Hepatocyte (in vitro differentiated cells): Measurements from ENCODE around the gene GTF3C1. TPM values are rescaled to one million over a fixed set of nuclear protein-coding genes. Genes with fewer than 3 reads are reported as not detected.

Experiments
- DNase-seq: peaks from one replicate; pipeline ENCODE4 v3.0.0-alpha.2; 2016; ENCODE audit warnings: low spot score
- H2AFZ ChIP-seq: fragments of 200-600 bp; sonication (generic); 2 replicates; pipeline ENCODE4 v1.6.0; 2016; ENCODE audit warnings: antibody characterized with exemption, mild to moderate bottlenecking
- H3K27ac ChIP-seq: fragments of 200-600 bp; sonication (generic); 2 replicates; pipeline ENCODE4 v1.5.1; 2016; ENCODE audit warnings: mild to moderate bottlenecking
- H3K27me3 ChIP-seq: fragments of 200-600 bp; sonication (generic); 2 replicates; pipeline ENCODE4 v1.6.1; 2016
- H3K36me3 ChIP-seq: fragments of 200-600 bp; sonication (generic); replicated peaks from 2 replicates; pipeline ENCODE4 v1.5.1; 2016; ENCODE audit warnings: low read depth; ENCODE audit not compliant: insufficient read depth
- H3K4me1 ChIP-seq: fragments of 200-600 bp; sonication (generic); 2 replicates; pipeline ENCODE4 v1.5.1; 2016; ENCODE audit warnings: mild to moderate bottlenecking, moderate library complexity; ENCODE audit not compliant: insufficient read depth
- H3K4me2 ChIP-seq: fragments of 200-600 bp; sonication (generic); 2 replicates; pipeline ENCODE4 v1.6.0; 2016
- H3K4me3 ChIP-seq: fragments of 200-600 bp; sonication (generic); 2 replicates; pipeline ENCODE4 v1.5.1; 2016; ENCODE audit warnings: mild to moderate bottlenecking
- H3K79me2 ChIP-seq: fragments of 200-600 bp; sonication (generic); 2 replicates; pipeline ENCODE4 v1.6.0; 2017; ENCODE audit warnings: mild to moderate bottlenecking
- H3K9me2 ChIP-seq: fragments of 200-600 bp; sonication (generic); replicated peaks from 2 replicates; pipeline ENCODE4 v1.6.0; 2017; ENCODE audit warnings: mild to moderate bottlenecking; ENCODE audit not compliant: insufficient read depth
- H3K9me3 ChIP-seq: fragments of 200-600 bp; sonication (generic); 2 replicates; pipeline ENCODE4 v1.5.1; 2016; ENCODE audit warnings: low read depth, mild to moderate bottlenecking
- H4K20me1 ChIP-seq: fragments of 200-600 bp; sonication (generic); 2 replicates; pipeline ENCODE4 v1.6.0; 2016; ENCODE audit warnings: mild to moderate bottlenecking; ENCODE audit not compliant: insufficient read depth, poor library complexity, severe bottlenecking
- EZH2 ChIP-seq: fragments of 200-600 bp; sonication (generic); IDR thresholded peaks from 2 replicates; pipeline ENCODE4 v1.6.1; 2016; ENCODE audit warnings: antibody characterized with exemption, mild to moderate bottlenecking, borderline replicate concordance
- EZH2phosphoT487 ChIP-seq: fragments of 200-600 bp; sonication (generic); IDR thresholded peaks from one replicate; pipeline ENCODE4 v1.6.1; 2018; ENCODE audit warnings: antibody characterized with exemption, mild to moderate bottlenecking, low read depth, moderate library complexity; ENCODE audit not compliant: unreplicated experiment, severe bottlenecking
- WGBS: methylation state at CpG from one replicate; pipeline ENCODE4 v1.1.6; 2016; ENCODE audit warnings: low lambda C conversion rate; ENCODE audit errors: missing lambda C conversion rate; 5-methylcytosine and 5-hydroxymethylcytosine counted together
- polyA plus RNA-seq: library from polyadenylated mRNA; unstranded; fragments of >200 nt; fragmentation: Nextera tagmentation; extraction: Ambion mirVana; gene quantifications from 2 replicates; pipeline ENCODE4 v1.2.1, GENCODE V29; 2016
- total RNA-seq: library from RNA; depleted of rRNA; stranded (reverse); fragments of >200 nt; gene quantifications from 2 replicates; pipeline ENCODE4 v1.2.3, GENCODE V29; 2014
- TF ChIP-seq, protein P1 (sequence below): fragments of 200-600 bp; sonication (generic); IDR thresholded peaks from 2 replicates; pipeline ENCODE4 v1.5.1; 2016; ENCODE audit warnings: antibody characterized with exemption, mild to moderate bottlenecking; ENCODE audit not compliant: poor library complexity

Gene GTF3C1
- total and polyA plus RNA-seq, 2 experiments from 2014 or later = 41.5 to 59.6 TPM

DNA sequence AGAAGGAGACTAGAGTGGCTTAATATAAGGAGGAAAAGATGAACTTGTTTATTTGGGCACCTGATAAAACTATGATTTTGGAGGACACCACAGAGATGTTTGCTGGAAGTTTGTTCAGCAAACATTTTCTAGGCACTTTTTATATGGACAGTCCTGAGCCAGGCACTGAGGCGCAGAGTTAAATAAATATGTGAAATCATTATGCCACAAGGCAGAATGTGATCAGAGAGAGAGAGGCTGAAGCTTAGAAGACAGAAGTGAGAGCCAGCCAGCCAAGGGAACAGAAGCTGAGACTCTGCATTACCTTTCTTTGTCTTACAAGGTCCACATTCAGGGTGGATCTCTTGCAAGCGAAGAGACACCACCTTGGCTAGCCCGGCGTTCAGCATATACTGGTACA lies 21.4 kb downstream of the GTF3C1 start:
- Histone ChIP-seq H3K36me3 (no peaks in the 10 kb centered on the region), H3K79me2 (no peaks in the 10 kb centered on the region), H3K4me3 (no peak overlapping the region), H2AFZ (no peak overlapping the region), H3K9me3 (no peaks in the 10 kb centered on the region), H4K20me1 (no peaks in the 10 kb centered on the region), H3K27ac (no peak overlapping the region), H3K27me3 (no peaks in the 10 kb centered on the region), H3K4me1 (no peaks in the 10 kb centered on the region), H3K4me2 (no peak overlapping the region), H3K9me2 (no peaks in the 10 kb centered on the region)
- 99% methylated on average over 4 of the region's 4 CpGs for WGBS
- DNase-seq = no peak
- TF ChIP-seq, protein P1, sequence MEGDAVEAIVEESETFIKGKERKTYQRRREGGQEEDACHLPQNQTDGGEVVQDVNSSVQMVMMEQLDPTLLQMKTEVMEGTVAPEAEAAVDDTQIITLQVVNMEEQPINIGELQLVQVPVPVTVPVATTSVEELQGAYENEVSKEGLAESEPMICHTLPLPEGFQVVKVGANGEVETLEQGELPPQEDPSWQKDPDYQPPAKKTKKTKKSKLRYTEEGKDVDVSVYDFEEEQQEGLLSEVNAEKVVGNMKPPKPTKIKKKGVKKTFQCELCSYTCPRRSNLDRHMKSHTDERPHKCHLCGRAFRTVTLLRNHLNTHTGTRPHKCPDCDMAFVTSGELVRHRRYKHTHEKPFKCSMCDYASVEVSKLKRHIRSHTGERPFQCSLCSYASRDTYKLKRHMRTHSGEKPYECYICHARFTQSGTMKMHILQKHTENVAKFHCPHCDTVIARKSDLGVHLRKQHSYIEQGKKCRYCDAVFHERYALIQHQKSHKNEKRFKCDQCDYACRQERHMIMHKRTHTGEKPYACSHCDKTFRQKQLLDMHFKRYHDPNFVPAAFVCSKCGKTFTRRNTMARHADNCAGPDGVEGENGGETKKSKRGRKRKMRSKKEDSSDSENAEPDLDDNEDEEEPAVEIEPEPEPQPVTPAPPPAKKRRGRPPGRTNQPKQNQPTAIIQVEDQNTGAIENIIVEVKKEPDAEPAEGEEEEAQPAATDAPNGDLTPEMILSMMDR = no peak
- no peak for TF ChIP-seq EZH2phosphoT487
- TF ChIP-seq EZH2 = no peak

DNA sequence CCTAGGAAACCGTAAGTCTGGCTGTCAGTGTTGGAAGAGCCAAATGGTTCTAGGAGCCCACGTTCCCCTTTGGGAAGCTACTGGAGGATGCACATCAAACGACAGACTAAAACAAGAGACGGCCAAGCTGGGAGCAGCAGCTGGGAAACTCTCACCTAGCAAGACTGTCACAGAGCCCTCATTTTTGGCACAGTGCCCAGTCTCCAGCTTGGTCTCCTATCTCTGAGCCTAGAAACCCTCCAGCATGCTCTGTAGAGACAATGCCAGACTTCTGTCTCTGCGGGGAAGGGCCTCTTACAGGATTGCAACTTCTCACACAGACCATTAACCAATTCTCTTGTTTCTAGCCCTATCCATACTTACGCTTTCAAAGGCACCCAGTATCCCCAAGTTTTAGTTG lies 23.5 kb downstream of the GTF3C1 start:
- WGBS = 82% methylated on average over 6 of the region's 6 CpGs
- Histone ChIP-seq H3K79me2 (no peaks in the 10 kb centered on the region), H3K27me3 (no peaks in the 10 kb centered on the region), H3K9me3 (no peaks in the 10 kb centered on the region), H4K20me1 (no peaks in the 10 kb centered on the region), H2AFZ (no peak overlapping the region), H3K9me2 (no peaks in the 10 kb centered on the region), H3K4me1 (no peaks in the 10 kb centered on the region), H3K36me3 (no peaks in the 10 kb centered on the region), H3K27ac (no peak overlapping the region), H3K4me2 (no peak overlapping the region), H3K4me3 (no peak overlapping the region)
- peak; percentile 26 for DNase-seq
- TF ChIP-seq EZH2phosphoT487 (no peak), EZH2 (no peak)
- TF ChIP-seq, protein P1 = no peak

DNA sequence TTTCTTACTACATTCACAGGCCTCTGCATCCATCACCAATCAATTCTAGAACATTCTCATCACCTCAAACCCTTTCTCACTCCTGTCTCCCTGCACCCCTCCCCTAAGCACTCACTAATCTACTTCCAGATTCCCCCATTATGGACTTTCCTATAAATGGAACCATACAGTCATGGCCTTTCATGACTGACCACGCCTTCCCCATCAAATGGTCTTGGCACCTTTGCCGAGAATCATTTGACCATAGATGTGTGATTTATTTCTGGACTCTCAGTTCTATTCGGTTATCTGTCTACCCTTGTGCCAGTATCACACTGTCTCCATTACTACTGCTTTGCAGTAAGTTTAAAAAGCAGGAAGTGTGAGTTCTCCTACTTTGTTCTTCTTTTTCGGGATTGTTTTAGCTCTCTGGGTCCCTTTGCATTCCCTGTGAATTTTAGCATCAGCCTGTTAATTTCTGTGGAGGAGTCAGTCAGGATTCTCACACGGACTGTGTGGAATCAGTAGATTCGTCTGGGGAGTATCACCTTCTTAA lies 27.5 kb downstream of the GTF3C1 start:
- Histone ChIP-seq H3K27ac (no peak overlapping the region), H2AFZ (no peak overlapping the region), H3K4me1 (no peaks in the 10 kb centered on the region), H3K79me2 (no peaks in the 10 kb centered on the region), H3K9me2 (no peaks in the 10 kb centered on the region), H4K20me1 (no peaks in the 10 kb centered on the region), H3K27me3 (no peaks in the 10 kb centered on the region), H3K36me3 (no peaks in the 10 kb centered on the region), H3K4me3 (no peak overlapping the region), H3K9me3 (no peaks in the 10 kb centered on the region), H3K4me2 (no peak overlapping the region)
- 85% methylated on average over 6 of the region's 6 CpGs for WGBS
- no peak for DNase-seq
- no peak for TF ChIP-seq EZH2
- no peak for TF ChIP-seq EZH2phosphoT487
- TF ChIP-seq, protein P1 = no peak
